MM.1S (cell line): ENCODE results near the gene SFXN1.

Source experiments
- DNase-seq: peaks from one replicate; pipeline ENCODE4 v3.0.0-alpha.2; 2015
- H2AFZ ChIP-seq: fragments of 300-600 bp; sonication (generic); 2 replicates; pipeline ENCODE4 v1.6.0; 2016; ENCODE audit warnings: antibody characterized with exemption, low read length
- H3F3A ChIP-seq: fragments of 300-600 bp; sonication (generic); 2 replicates; pipeline ENCODE4 v1.6.1; 2016; ENCODE audit warnings: mild to moderate bottlenecking, antibody characterized with exemption, low read length, moderate library complexity, mixed read lengths; ENCODE audit not compliant: insufficient read depth
- H3K27ac ChIP-seq: fragments of 300-600 bp; sonication (generic); 2 replicates; pipeline ENCODE4 v1.5.1; 2016; ENCODE audit warnings: mild to moderate bottlenecking, low read length
- H3K27me3 ChIP-seq: fragments of 300-600 bp; sonication (generic); replicated peaks from 2 replicates; pipeline ENCODE4 v1.6.0; 2016; ENCODE audit warnings: low read length; ENCODE audit not compliant: insufficient read depth
- H3K36me3 ChIP-seq: fragments of 300-600 bp; sonication (generic); replicated peaks from 2 replicates; pipeline ENCODE4 v1.6.1; 2016; ENCODE audit warnings: mild to moderate bottlenecking, low read length, mixed read lengths; ENCODE audit not compliant: insufficient read depth
- H3K4me1 ChIP-seq: fragments of 300-600 bp; sonication (generic); 2 replicates; pipeline ENCODE4 v1.6.1; 2016; ENCODE audit warnings: low read length, mixed read lengths
- H3K4me2 ChIP-seq: fragments of 300-600 bp; sonication (generic); 2 replicates; pipeline ENCODE4 v1.6.0; 2016; ENCODE audit warnings: low read depth, low read length
- H3K4me3 ChIP-seq: fragments of 300-600 bp; sonication (generic); 2 replicates; pipeline ENCODE4 v1.5.1; 2016; ENCODE audit warnings: low read length, mixed read lengths
- H3K79me2 ChIP-seq: fragments of 300-600 bp; sonication (generic); 2 replicates; pipeline ENCODE4 v1.6.1; 2016; ENCODE audit warnings: mixed run types, low read length, mixed read lengths
- H3K9ac ChIP-seq: fragments of 300-600 bp; sonication (generic); 2 replicates; pipeline ENCODE4 v1.6.1; 2016; ENCODE audit warnings: low read length, mixed read lengths
- H3K9me2 ChIP-seq: fragments of 300-600 bp; sonication (generic); replicated peaks from 2 replicates; pipeline ENCODE4 v1.6.1; 2016; ENCODE audit warnings: mild to moderate bottlenecking, low read length, mixed read lengths; ENCODE audit not compliant: insufficient read depth
- H3K9me3 ChIP-seq: fragments of 300-600 bp; sonication (generic); replicated peaks from 2 replicates; pipeline ENCODE4 v1.6.1; 2016; ENCODE audit warnings: mild to moderate bottlenecking, low read length, mixed read lengths; ENCODE audit not compliant: insufficient read depth
- H4K20me1 ChIP-seq: fragments of 300-600 bp; sonication (generic); 2 replicates; pipeline ENCODE4 v1.6.1; 2016; ENCODE audit warnings: mild to moderate bottlenecking, low read length, moderate library complexity, mixed read lengths; ENCODE audit not compliant: insufficient read depth
- EZH2 ChIP-seq: fragments of 300-600 bp; sonication (generic); optimal IDR thresholded peaks from 2 replicates; pipeline ENCODE3; 2017; ENCODE audit warnings: low read depth, mild to moderate bottlenecking, antibody characterized with exemption, low read length, mixed read lengths
- EZH2phosphoT487 ChIP-seq: fragments of 300-600 bp; sonication (generic); IDR thresholded peaks from 2 replicates; pipeline ENCODE4 v1.6.1; 2018; ENCODE audit warnings: antibody characterized with exemption, low read length
- TF ChIP-seq, protein P1 (sequence below): fragments of 300-600 bp; sonication (generic); IDR thresholded peaks from 2 replicates; pipeline ENCODE4 v1.5.1; 2016; ENCODE audit warnings: antibody characterized with exemption, low read length, mixed read lengths

Gene SFXN1

DNA sequence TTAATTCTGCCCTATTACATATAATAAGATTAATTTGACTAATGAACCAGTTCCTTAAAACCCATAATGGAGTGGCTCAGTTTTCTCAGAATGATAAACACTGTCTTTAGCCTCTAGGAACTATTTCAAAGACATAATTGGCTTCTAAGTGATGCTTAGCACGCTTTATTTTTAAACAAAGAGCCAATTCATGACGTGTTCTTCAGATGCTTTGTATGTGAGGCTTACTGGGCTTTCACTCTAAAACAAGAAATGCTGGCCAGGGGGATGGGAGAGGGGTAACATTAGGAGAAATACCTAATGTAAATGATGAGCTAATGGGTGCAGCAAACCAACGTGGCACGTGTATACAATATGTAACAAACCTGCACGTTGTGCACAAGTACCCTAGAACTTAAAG is 7.6 kb upstream of the SFXN1 start:
- no peak overlapping the region for H3K9ac ChIP-seq
- H3K9me3 ChIP-seq: no peaks in the 10 kb centered on the region
- H3K79me2 ChIP-seq: no peaks in the 10 kb centered on the region
- DNase-seq: no peak
- no peak overlapping the region for H3K4me3 ChIP-seq
- H3F3A ChIP-seq: no peaks in the 10 kb centered on the region
- H2AFZ ChIP-seq: no peak overlapping the region
- H3K9me2 ChIP-seq: no peaks in the 10 kb centered on the region
- H3K4me2 ChIP-seq: no peak overlapping the region
- TF ChIP-seq, protein P1, sequence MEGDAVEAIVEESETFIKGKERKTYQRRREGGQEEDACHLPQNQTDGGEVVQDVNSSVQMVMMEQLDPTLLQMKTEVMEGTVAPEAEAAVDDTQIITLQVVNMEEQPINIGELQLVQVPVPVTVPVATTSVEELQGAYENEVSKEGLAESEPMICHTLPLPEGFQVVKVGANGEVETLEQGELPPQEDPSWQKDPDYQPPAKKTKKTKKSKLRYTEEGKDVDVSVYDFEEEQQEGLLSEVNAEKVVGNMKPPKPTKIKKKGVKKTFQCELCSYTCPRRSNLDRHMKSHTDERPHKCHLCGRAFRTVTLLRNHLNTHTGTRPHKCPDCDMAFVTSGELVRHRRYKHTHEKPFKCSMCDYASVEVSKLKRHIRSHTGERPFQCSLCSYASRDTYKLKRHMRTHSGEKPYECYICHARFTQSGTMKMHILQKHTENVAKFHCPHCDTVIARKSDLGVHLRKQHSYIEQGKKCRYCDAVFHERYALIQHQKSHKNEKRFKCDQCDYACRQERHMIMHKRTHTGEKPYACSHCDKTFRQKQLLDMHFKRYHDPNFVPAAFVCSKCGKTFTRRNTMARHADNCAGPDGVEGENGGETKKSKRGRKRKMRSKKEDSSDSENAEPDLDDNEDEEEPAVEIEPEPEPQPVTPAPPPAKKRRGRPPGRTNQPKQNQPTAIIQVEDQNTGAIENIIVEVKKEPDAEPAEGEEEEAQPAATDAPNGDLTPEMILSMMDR: no peak
- TF ChIP-seq EZH2: no peak
- no peak for TF ChIP-seq EZH2phosphoT487
- H3K4me1 ChIP-seq: no peaks in the 10 kb centered on the region
- H3K36me3 ChIP-seq: no peaks in the 10 kb centered on the region
- no peak overlapping the region for H3K27ac ChIP-seq
- H3K27me3 ChIP-seq: no peaks in the 10 kb centered on the region
- no peaks in the 10 kb centered on the region for H4K20me1 ChIP-seq

DNA sequence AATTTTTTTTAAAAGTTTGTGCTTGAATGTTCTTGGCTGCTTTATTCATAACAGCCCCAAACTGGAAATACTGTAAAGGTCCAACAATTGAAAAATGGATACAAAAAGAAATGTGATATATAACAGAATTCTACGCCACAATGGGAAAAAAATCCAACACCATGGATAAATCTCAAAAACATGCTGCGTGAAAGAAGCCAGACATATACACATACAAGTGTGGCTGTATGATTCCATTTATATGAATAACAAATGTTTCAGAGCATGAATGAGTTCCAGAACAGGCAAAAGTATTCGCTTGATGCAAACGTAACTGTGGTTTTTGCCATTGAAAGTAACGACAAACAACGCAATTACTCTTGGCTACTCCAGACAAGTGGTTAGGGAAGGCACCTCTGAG is 7.2 kb upstream of the SFXN1 start:
- H3K4me3 ChIP-seq: no peak overlapping the region
- H3K9me2 ChIP-seq: no peaks in the 10 kb centered on the region
- no peaks in the 10 kb centered on the region for H4K20me1 ChIP-seq
- H2AFZ ChIP-seq: no peak overlapping the region
- no peak overlapping the region for H3K9ac ChIP-seq
- H3K27ac ChIP-seq: no peak overlapping the region
- H3K36me3 ChIP-seq: no peaks in the 10 kb centered on the region
- H3F3A ChIP-seq: no peaks in the 10 kb centered on the region
- H3K79me2 ChIP-seq: no peaks in the 10 kb centered on the region
- 0 out of 2 replicates have a peak, but pooled peaks cover 4% of the 10 kb centered on the region for H3K27me3 ChIP-seq
- no peaks in the 10 kb centered on the region for H3K4me1 ChIP-seq
- TF ChIP-seq, protein P1: no peak
- TF ChIP-seq EZH2phosphoT487: no peak
- TF ChIP-seq EZH2: no peak
- DNase-seq: no peak
- no peak overlapping the region for H3K4me2 ChIP-seq
- H3K9me3 ChIP-seq: no peaks in the 10 kb centered on the region

DNA sequence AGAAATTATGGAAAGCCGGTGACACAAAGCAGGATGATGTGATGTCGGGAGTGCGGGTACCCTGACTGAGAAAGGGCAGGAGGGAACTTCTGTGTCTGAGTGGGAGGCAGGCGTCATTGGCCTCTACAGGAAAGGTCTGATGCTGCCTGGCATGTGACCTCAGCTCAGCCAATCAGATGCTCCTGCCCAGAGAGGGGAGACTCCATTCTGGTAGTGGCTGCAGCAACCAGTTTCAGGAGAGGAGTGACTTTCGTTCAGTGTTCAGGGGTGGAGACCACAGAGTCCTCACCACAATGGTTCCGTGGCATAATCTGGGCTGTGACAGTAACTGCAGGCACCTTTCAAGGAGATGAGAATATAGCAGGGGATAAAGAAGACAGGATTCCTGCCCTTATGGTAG is 6.7 kb upstream of the SFXN1 start:
- H3K36me3 ChIP-seq: no peaks in the 10 kb centered on the region
- DNase-seq: peak; percentile 30
- no peaks in the 10 kb centered on the region for H3K4me1 ChIP-seq
- no peak overlapping the region for H3K27ac ChIP-seq
- H3K79me2 ChIP-seq: no peaks in the 10 kb centered on the region
- no peaks in the 10 kb centered on the region for H3F3A ChIP-seq
- no peaks in the 10 kb centered on the region for H3K9me3 ChIP-seq
- H3K27me3 ChIP-seq: 0 out of 2 replicates have a peak, but pooled peaks cover 7% of the 10 kb centered on the region
- no peak overlapping the region for H3K4me3 ChIP-seq
- H4K20me1 ChIP-seq: no peaks in the 10 kb centered on the region
- H3K4me2 ChIP-seq: no peak overlapping the region
- TF ChIP-seq EZH2phosphoT487 (no peak), EZH2 (no peak)
- TF ChIP-seq, protein P1: no peak
- no peak overlapping the region for H2AFZ ChIP-seq
- no peaks in the 10 kb centered on the region for H3K9me2 ChIP-seq
- H3K9ac ChIP-seq: no peak overlapping the region
